DND-41 (cell line): ENCODE results near the gene EID3.

ENCODE experiments used
- CTCF ChIP-seq: IDR thresholded peaks from 2 replicates; pipeline ENCODE4 v1.5.1; 2012; ENCODE audit warnings: borderline replicate concordance, low read length, moderate library complexity, mild to moderate bottlenecking; ENCODE audit not compliant: poor library complexity, severe bottlenecking; ENCODE audit errors: extremely low read depth
- EZH2 ChIP-seq: IDR thresholded peaks from 3 replicates; pipeline ENCODE4 v1.6.1; 2012; ENCODE audit warnings: borderline replicate concordance, low read depth, mild to moderate bottlenecking, moderate library complexity, low read length, inconsistent platforms; ENCODE audit not compliant: severe bottlenecking

- TF ChIP-seq CTCF: no peak
- TF ChIP-seq EZH2: no peak
These were observed 21.4 kb upstream of the EID3 start for GRCh38 chr12:104282109-104282508.
